K562 (cell line): ENCODE data around the gene SEMA3F. TPM values are rescaled to one million over a fixed set of nuclear protein-coding genes. Genes with fewer than 3 reads are reported as not detected.

Experiments
- ATAC-seq: fragments of 200-7000 bp; cut with Tn5 transposase; 3 replicates; pipeline ENCODE4 v1.9.1; 2020; ENCODE audit warnings: moderate library complexity
- BruUV-seq: library from RNA; stranded (reverse); fragments of 400-500 nt; replicated peaks from 2 replicates; lab custom pipeline; 2021; lab: Mats Ljungman, UMichigan
- CTCF ChIA-PET: fragments of 300-600 bp; formaldehyde crosslinking; extraction: SDS; loops from one replicate; lab custom pipeline; 2021; ENCODE audit warnings: low intra/inter-chr PET ratio; lab: Yijun Ruan, JAX
- POLR2A ChIA-PET: fragments of 300-600, 350-650 bp; sonication (Branson Sonifier 250); formaldehyde crosslinking; extraction: SDS; loops from one replicate; lab custom pipeline; 2021; ENCODE audit warnings: antibody characterized with exemption, inconsistent platforms; lab: Yijun Ruan, JAX
- DNase-seq, 4 experiments: peaks; one replicate each; pipeline versions ENCODE4 v3.0.0 to v3.0.0-alpha.2; 2011 to 2018; ENCODE audit warnings: low spot score in 3 of 4, mixed read lengths in 3 of 4; ENCODE audit errors: extremely low read depth in 1 of 4
- FAIRE-seq: peaks from 2 replicates; lab custom pipeline; 2011; peaks lifted over from hg19 to GRCh38; lab: Jason Lieb, UNC
- H2AFZ ChIP-seq: 2 replicates; pipeline ENCODE4 v1.6.0; 2011; ENCODE audit warnings: low read depth, low read length, control low read depth, inconsistent platforms
- H3K27ac ChIP-seq: fragments of 200-600 bp; 3 replicates; pipeline ENCODE4 v1.8.0; 2011; ENCODE audit warnings: low read depth, mild to moderate bottlenecking, control low read depth, inconsistent platforms, low read length, moderate library complexity, mixed read lengths; ENCODE audit errors: extremely low read depth
- H3K27me3 ChIP-seq, 2 experiments: fragments of 300-600 bp in 1 of 2; 2 replicates in 1 of 2; 3 replicates in 1 of 2; pipeline versions ENCODE4 v1.6.0 to v1.8.0; 2011; ENCODE audit warnings: inconsistent platforms in 2 of 2, low read length in 2 of 2, mild to moderate bottlenecking in 1 of 2, mixed read lengths in 1 of 2, moderate library complexity in 1 of 2; ENCODE audit not compliant: control insufficient read depth in 2 of 2, insufficient read depth in 2 of 2
- H3K36me3 ChIP-seq: fragments of 300-600 bp; 3 replicates; pipeline ENCODE4 v1.8.0; 2011; ENCODE audit warnings: mild to moderate bottlenecking, low read length, inconsistent platforms; ENCODE audit not compliant: control insufficient read depth, insufficient read depth
- H3K4me1 ChIP-seq, 2 experiments: fragments of 200-600 bp in 1 of 2; replicated peaks in 1 of 2; 2 replicates in 1 of 2; 3 replicates in 1 of 2; pipeline versions ENCODE4 v1.5.1 to v1.8.0; 2011; ENCODE audit warnings: inconsistent platforms in 2 of 2, low read length in 2 of 2, mild to moderate bottlenecking in 1 of 2, mixed read lengths in 1 of 2, moderate library complexity in 1 of 2; ENCODE audit not compliant: control insufficient read depth in 2 of 2, insufficient read depth in 2 of 2
- H3K4me2 ChIP-seq: 2 replicates; pipeline ENCODE4 v1.6.1; 2011; ENCODE audit warnings: low read length, control low read depth, inconsistent platforms, mixed read lengths; ENCODE audit not compliant: insufficient read depth
- H3K4me3 ChIP-seq: fragments of 200-600 bp; sonication (generic), shearing (Covaris generic); 2 replicates; pipeline ENCODE4 v1.5.1; 2016; ENCODE audit warnings: control low read depth, inconsistent platforms
- H3K79me2 ChIP-seq: fragments of 200-600 bp; 3 replicates; pipeline ENCODE4 v1.8.0; 2011; ENCODE audit warnings: low read length, inconsistent platforms; ENCODE audit not compliant: control insufficient read depth, insufficient read depth
- H3K9ac ChIP-seq, 2 experiments: 2 replicates each; pipeline versions ENCODE4 v1.6.0 to v1.6.1; 2011; ENCODE audit warnings: low read depth in 2 of 2, low read length in 2 of 2, control low read depth in 1 of 2, inconsistent platforms in 1 of 2, mild to moderate bottlenecking in 1 of 2, mixed read lengths in 1 of 2; ENCODE audit not compliant: insufficient read depth in 1 of 2
- H3K9me1 ChIP-seq: one replicate; pipeline ENCODE4 v1.6.0; 2011; ENCODE audit warnings: inconsistent platforms, mild to moderate bottlenecking, low read length, moderate library complexity; ENCODE audit not compliant: control insufficient read depth, insufficient read depth
- H3K9me3 ChIP-seq: replicated peaks from 2 replicates; pipeline ENCODE4 v1.5.1; 2011; ENCODE audit warnings: low read depth, low read length, inconsistent platforms; ENCODE audit not compliant: control insufficient read depth, insufficient read depth
- H4K20me1 ChIP-seq: replicated peaks from 2 replicates; pipeline ENCODE4 v1.6.1; 2011; ENCODE audit warnings: low read length, inconsistent platforms, mixed read lengths; ENCODE audit not compliant: control insufficient read depth, insufficient read depth
- DDX20 ChIP-seq: fragments of 450-650 bp; IDR thresholded peaks from 2 replicates; pipeline ENCODE4 v1.6.1; 2016; ENCODE audit warnings: missing genetic modification characterization, low read depth, mild to moderate bottlenecking, missing compliant biosample characterization, moderate library complexity
- ESRRA ChIP-seq: fragments of 450-650 bp; IDR thresholded peaks from 2 replicates; pipeline ENCODE4 v1.6.1; 2014; ENCODE audit warnings: low read depth, mild to moderate bottlenecking, moderate library complexity, borderline replicate concordance
- HCFC1 ChIP-seq: IDR thresholded peaks from 2 replicates; pipeline ENCODE4 v1.6.1; 2012; ENCODE audit warnings: low read depth, low read length, improper control_type of control experiment
- HINFP ChIP-seq: fragments of 450-650 bp; conservative IDR thresholded peaks from 2 replicates; pipeline ENCODE4 v1.6.1; 2016; ENCODE audit warnings: missing genetic modification characterization, low read depth, mild to moderate bottlenecking, control low read depth, missing compliant biosample characterization
- MAZ ChIP-seq, 2 experiments: fragments of 450-650 bp in 1 of 2; sonication (generic) in 1 of 2; formaldehyde crosslinking; IDR thresholded peaks in 1 of 2; conservative IDR thresholded peaks in 1 of 2; 2 replicates each; pipeline versions ENCODE4 v1.4.0 to v1.5.0; 2020; ENCODE audit warnings: mild to moderate bottlenecking in 1 of 2, missing genetic modification reagents in 1 of 2
- MED1 ChIP-seq: sonication (generic); formaldehyde crosslinking; IDR thresholded peaks from 2 replicates; pipeline ENCODE4 v1.8.1; 2023; ENCODE audit warnings: missing genetic modification reagents, borderline replicate concordance
- RREB1 ChIP-seq: fragments of 250-450 bp; sonication (Bioruptor Pico); IDR thresholded peaks from 2 replicates; pipeline ENCODE4 v1.4.0; 2020
- SAFB2 ChIP-seq: fragments of 200-400 bp; formaldehyde crosslinking; IDR thresholded peaks from 2 replicates; pipeline ENCODE4 v1.6.1; 2018; ENCODE audit warnings: borderline replicate concordance, low read length, low read depth, moderate library complexity; ENCODE audit not compliant: severe bottlenecking
- SIRT6 ChIP-seq: IDR thresholded peaks from one replicate; pipeline ENCODE4 v1.6.1; 2012; ENCODE audit warnings: low read depth, mild to moderate bottlenecking, control low read depth, inconsistent platforms, low read length, moderate library complexity
- SP1 ChIP-seq: sonication (generic); formaldehyde crosslinking; IDR thresholded peaks from 2 replicates; pipeline ENCODE4 v1.8.1; 2022; ENCODE audit warnings: mild to moderate bottlenecking, missing genetic modification reagents
- ZBTB26 ChIP-seq: fragments of 450-650 bp; formaldehyde crosslinking; IDR thresholded peaks from 2 replicates; pipeline ENCODE4 v1.4.0; 2022; ENCODE audit warnings: missing genetic modification characterization
- ZC3H8 ChIP-seq: fragments of 450-650 bp; IDR thresholded peaks from 2 replicates; pipeline ENCODE4 v1.6.1; 2017
- whole genome bisulfite sequencing: fragments of 100-300 bp; shearing (Covaris generic); methylation state at CpG from one replicate; pipeline ENCODE4 v1.1.6; 2016; ENCODE audit warnings: low coverage, mixed read lengths; ENCODE audit not compliant: insufficient coverage; ENCODE audit errors: missing lambda C conversion rate; 5-methylcytosine and 5-hydroxymethylcytosine counted together
- in situ Hi-C: fragments of 300-500 bp; cut with MboI; formaldehyde crosslinking; loops from 4 replicates; pipeline ENCODE4 v1.15.0; 2018; ENCODE audit warnings: inconsistent platforms, mixed read lengths
- intact Hi-C: fragments of 100-400 bp; cut with micrococcal nuclease; formaldehyde crosslinking; loops from 2 replicates; pipeline ENCODE4 v1.14.2; 2022
- polyA plus RNA-seq, 8 experiments: library from polyadenylated mRNA; depleted of rRNA in 4 of 8; stranded (reverse) in 5 of 8; unstranded in 3 of 8; fragments of >200 nt; fragmentation: Nextera tagmentation in 2 of 8; fragmentation: Illumina TruSeq in 1 of 8; extraction: Ambion mirVana in 2 of 8; extraction: Trizol in 1 of 8; gene quantifications; 2 replicates each; pipeline versions ENCODE4 v1.2.1 to v1.2.3, GENCODE V29; 2011 to 2014; ENCODE audit warnings: inconsistent platforms in 1 of 8, missing spikeins in 1 of 8
- total RNA-seq, 7 experiments: library from RNA; depleted of rRNA in 6 of 7; stranded (reverse); fragments of >200 nt in 6 of 7; fragmentation: Illumina TruSeq in 2 of 7; extraction: Trizol in 2 of 7; gene quantifications; 2 replicates each; pipeline versions ENCODE4 v1.2.1 to v1.2.3, GENCODE V29; 2011 to 2021; ENCODE audit warnings: low replicate concordance in 1 of 7

The SEMA3F gene
- total and polyA plus RNA-seq, 9 of the 15 experiments (the other 6 are each of a cell fraction or from before 2014, with no cell fraction given) = 0.58 to 3.0 (median 2.0) TPM; not detected in 2

- TF ChIP-seq RREB1 = no peak
These were observed 30.1 kb downstream of the SEMA3F start (continued) for GRCh38 chr3:50185230-50185629.

- Histone ChIP-seq H2AFZ (no peak overlapping the region), H4K20me1 (no peaks in the 10 kb centered on the region), H3K4me3 (no peak overlapping the region), H3K27ac (no peak overlapping the region), H3K9me3 (no peaks in the 10 kb centered on the region), H3K36me3 (no peaks in the 10 kb centered on the region), H3K4me1 (peaks cover 0 to 31% of the 10 kb centered on the region in 2 experiments; a peak in 3 of 5 replicates), H3K27me3 (peaks cover 0 to 1% of the 10 kb centered on the region in 2 experiments; a peak in 1 of 5 replicates), H3K9me1 (no peaks in the 10 kb centered on the region), H3K9ac (no peak overlapping the region), H3K4me2 (no peak overlapping the region), H3K79me2 (no peaks in the 10 kb centered on the region)
- no TSS peak for BruUV-seq
- 31% methylated on average over 3 of the region's 10 CpGs for WGBS
- DNase-seq (no peak), ATAC-seq (no peak), FAIRE-seq (no peak)
- POLR2A ChIA-PET = no interaction called here
- CTCF ChIA-PET = no interaction called here
- in situ Hi-C loops (no loop called here), intact Hi-C loops (no loop called here)
- TF ChIP-seq MAZ (CRISPR knock-in tag; conservative IDR thresholded peaks at IDR 0.05 in 1 of 2, IDR thresholded peaks at IDR 0.05 in 1 of 2) = no peak
- no peak for TF ChIP-seq SAFB2
- TF ChIP-seq SIRT6 = no peak
- no peak for TF ChIP-seq HCFC1
- no peak for TF ChIP-seq ZBTB26 (CRISPR knock-in tag)
- TF ChIP-seq MED1 (CRISPR knock-in tag) = no peak
- no peak for TF ChIP-seq SP1 (CRISPR knock-in tag)
- TF ChIP-seq ZC3H8 = no peak
- no peak for TF ChIP-seq HINFP
- no peak for TF ChIP-seq ESRRA
- no peak for TF ChIP-seq DDX20 (tag)
These were observed 31.0 kb downstream of the SEMA3F start for GRCh38 chr3:50186096-50186495.
